Measurements from ENCODE around the gene SLC38A2.

DNA sequence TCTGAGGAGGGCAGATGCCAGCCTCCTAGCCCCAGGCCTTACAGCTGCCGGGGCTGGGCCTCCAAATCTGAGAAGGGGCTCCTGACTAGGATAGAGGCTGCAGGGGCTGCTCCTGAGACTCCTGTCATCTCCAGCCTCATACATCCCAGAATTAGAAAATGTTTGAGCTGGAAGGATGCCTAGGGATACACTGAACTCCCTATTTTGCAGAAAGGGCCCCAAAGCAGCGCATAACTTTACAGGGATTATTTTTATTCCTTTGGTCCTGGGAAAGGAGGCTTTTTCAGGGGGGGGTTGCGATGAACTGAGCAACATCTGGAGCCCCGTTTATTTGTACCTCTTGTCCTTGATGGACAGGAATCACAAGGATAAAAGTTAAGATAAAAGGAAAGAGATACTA is 35.9 kb upstream of the SLC38A2 start:
- no peak for TF ChIP-seq CTCF (IDR thresholded peaks at IDR 0.05)
- TF ChIP-seq E2F5 (CRISPR knock-in tag; IDR thresholded peaks at IDR 0.05) = no peak
- TF ChIP-seq CREB1 (CRISPR knock-in tag; IDR thresholded peaks at IDR 0.05) = no peak
- TF ChIP-seq ZNF263 (CRISPR knock-in tag; IDR thresholded peaks at IDR 0.05; ENCODE audit: low read depth) = no peak
- no peak for TF ChIP-seq FOXJ3 (CRISPR knock-in tag; IDR thresholded peaks at IDR 0.05; ENCODE audit: borderline replicate concordance)
- TF ChIP-seq, protein P1, sequence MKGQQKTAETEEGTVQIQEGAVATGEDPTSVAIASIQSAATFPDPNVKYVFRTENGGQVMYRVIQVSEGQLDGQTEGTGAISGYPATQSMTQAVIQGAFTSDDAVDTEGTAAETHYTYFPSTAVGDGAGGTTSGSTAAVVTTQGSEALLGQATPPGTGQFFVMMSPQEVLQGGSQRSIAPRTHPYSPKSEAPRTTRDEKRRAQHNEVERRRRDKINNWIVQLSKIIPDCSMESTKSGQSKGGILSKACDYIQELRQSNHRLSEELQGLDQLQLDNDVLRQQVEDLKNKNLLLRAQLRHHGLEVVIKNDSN (CRISPR knock-in tag; IDR thresholded peaks at IDR 0.05) = no peak
- no peak for TF ChIP-seq ZBTB21 (CRISPR knock-in tag; IDR thresholded peaks at IDR 0.05; ENCODE audit: borderline replicate concordance)
